GM11168 (cell line): Measurements from ENCODE around the gene ZFYVE19.

Experiments
- in situ Hi-C: fragments of 300-500 bp; cut with MboI; formaldehyde crosslinking; loops from one replicate; pipeline ENCODE4 v1.12.0; 2022; ENCODE audit warnings: low sequenced_read_pairs; ENCODE audit not compliant: unreplicated experiment

The ZFYVE19 gene

DNA sequence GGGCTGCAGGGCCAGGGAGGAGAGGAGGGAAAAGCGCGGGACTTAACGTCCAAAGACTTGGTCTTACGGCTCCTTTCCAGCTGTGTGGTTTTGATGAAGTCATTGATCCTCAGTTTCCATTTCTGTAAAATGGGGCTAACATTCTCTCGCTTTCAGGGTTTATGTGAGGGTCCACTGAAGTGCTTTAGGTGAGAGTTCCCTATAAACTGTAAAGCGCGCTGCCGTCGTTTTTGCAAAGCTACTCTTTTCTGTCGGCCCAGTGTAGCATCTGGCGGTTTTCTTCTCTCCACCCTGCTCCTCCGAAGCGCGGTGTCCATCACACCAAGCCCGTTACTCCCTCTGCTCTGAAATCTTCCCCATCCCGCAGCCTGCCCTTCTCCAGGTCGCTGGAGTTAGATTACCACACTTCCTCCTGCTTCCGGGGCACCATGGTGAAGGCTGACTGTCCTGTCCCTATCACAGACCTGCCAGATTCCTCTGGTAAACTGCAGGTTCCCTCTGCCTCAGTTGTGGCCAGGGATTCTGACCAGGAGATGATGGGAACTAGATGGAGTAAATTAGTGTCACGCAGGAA is 1.1 kb downstream of the ZFYVE19 start:
- in situ Hi-C loops = no loop called here

DNA sequence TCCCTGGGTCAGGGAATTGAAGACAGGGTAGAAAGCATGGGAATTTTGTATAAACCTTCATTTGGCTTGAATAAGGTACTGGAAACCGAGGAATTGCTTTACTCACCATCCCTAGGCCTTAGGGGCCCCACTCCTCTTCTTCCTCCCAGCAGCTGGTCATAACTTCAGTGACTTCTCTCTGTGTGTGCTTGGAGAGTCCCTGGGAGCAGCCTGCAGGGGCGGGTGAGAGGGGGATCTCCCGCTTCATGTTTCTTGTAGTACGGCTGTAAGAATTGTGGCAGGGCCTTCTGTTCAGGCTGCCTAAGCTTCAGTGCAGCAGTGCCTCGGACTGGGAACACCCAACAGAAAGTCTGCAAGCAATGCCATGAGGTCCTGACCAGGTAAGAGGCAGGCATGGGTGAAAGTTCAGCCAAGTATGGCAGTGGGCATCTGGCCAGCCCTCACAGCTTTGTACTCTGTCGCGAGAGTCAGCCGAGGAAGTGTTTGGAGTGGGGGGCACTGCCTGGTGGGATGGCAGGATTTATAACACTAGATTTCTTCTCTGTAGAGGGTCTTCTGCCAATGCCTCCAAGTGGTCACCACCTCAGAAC is 2.1 kb downstream of the ZFYVE19 start:
- in situ Hi-C loops = no loop called here

DNA sequence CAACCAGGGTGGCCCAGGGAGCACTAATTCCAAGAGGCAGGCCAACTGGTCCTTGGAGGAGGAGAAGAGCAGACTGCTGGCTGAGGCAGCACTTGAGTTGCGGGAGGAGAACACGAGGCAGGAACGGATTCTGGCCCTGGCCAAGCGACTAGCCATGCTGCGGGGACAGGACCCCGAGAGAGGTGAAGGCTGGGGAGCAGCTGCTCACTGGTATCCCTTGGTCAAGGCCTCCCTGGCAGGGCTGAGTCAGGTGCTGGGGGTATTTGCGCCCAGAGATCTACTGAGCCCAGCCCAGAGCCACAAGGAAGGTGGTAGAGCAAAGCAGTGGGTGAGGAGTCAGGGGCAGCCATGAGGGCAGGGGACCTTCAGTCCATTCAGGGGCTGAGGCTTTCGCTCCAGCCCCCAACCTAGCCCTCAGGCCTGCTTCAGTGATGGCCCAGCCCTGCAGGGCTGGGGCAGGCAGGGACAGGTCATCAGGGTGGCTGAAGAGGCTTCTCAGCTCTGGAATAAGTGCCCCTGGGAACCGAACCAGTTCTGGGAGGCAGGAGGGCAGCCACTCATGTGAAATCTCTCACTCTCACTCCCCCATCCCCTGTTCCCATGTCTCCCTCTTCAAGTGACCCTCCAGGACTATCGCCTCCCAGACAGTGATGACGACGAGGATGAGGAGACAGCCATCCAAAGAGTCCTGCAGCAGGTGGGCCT is 6.0 kb downstream of the ZFYVE19 start:
- in situ Hi-C loops = no loop called here

- in situ Hi-C loops = no loop called here
Observed at GRCh38 chr15:40815042-40815698, 8.3 kb downstream of the ZFYVE19 start.

GRCh38 chr15:40819048-40819447 is 12.2 kb downstream of the ZFYVE19 start:
- in situ Hi-C loops = no loop called here

GRCh38 chr15:40821195-40821594 is 14.3 kb downstream of the ZFYVE19 start:
- in situ Hi-C loops = no loop called here

- in situ Hi-C loops = no loop called here
Observed at GRCh38 chr15:40823572-40824343, 16.9 kb downstream of the ZFYVE19 start.

DNA sequence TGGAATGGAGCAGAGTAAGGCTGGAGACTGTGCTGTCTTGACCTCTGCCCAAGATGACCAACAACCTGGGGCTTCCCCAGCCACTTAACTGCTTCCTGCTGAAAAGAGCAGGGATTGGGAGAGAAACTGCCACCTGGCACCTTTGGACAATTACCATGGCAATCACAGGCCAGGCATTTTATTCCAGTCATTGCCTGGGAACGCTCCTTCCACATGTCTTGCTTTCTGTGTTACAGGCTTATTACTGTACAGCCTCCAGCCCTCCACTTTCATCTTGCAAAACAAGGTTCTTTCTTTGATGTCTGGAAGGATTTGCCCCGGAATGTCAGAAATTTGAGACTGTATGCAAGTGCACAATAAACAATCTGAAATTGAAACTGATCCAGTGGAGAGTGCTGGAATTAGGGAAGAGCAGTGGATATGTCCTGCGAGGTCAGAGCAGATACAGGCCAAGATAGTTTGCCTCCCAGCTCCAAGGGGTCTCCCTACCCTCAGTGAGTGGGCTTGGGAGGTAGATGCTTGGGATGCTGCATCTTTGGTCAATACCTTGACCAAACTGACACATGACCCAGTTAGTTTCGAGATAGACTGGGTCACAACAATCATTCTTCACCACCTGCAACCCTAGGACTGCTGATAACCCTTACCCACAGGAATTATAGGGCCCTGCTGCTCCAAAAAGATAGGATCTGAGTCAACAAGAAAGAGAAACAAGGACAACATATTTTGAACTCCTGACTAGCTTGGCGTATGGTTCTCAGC is 19.0 kb downstream of the ZFYVE19 start:
- in situ Hi-C loops = no loop called here

DNA sequence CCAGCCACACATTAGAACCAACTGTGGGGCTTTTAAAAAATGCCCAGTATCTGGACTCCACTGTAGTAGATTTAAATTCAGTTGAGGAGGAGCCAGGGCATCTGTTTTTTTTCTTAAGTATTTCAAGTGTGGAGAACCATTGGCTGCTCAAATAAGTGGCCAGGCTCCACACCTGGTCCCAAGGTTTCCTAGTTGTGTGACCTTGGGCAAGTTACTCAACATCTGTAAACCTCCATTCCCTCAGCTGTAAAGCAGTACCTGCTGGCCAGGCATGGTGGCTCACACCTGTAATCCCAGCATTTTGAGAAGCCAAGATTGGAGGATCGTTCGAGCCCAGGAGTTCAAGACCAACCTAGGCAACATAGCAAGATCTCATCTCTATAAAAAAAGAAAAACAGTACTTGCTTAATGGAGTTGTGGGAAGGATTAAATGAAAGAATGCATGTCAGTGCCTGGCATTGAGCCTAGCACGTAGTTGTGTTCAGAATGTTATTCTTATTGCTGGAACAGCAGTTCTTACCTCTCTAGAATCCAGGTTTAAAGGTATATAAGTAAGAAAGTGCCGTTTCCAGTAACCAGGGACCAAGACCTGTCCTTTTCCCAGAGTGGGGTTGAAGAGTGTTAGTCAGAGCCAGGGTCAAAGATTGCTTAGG is 19.7 kb downstream of the ZFYVE19 start:
- in situ Hi-C loops = no loop called here

DNA sequence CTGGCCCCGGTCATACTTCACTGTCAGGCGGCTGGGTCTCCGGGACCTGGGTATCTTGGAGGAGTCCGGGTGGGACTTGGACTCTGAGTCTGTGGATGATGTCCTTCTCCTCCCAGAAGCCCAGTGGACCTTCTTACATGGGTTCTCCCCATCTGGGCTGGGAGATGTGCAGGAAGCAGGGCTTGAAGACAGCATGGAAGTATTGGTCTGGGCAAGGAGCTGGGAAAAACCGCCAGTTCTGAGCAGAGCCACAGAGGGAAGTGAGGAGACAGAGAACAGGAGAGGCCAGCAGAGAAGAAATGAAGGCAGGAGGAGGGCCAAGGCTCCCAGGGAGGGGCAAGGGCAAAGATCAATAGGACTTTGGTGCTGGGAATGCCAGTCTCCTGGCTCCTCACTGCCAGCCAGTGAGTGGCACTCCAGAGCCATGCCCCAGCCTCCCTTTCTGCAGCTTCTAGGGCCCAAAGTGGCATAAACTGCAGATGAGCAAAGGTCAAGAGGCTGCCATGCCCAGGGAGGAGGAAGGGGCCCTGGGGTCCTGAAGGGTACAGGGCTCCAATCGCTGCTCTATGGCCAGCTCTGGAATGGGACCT is 21.7 kb downstream of the ZFYVE19 start, which contains the start of gene PPP1R14D:
Gene PPP1R14D (minus strand): TSS at position 262 of the 590 bp plus-strand sequence. CDS start 67 bp downstream, at position 195.
- in situ Hi-C loops = no loop called here

DNA sequence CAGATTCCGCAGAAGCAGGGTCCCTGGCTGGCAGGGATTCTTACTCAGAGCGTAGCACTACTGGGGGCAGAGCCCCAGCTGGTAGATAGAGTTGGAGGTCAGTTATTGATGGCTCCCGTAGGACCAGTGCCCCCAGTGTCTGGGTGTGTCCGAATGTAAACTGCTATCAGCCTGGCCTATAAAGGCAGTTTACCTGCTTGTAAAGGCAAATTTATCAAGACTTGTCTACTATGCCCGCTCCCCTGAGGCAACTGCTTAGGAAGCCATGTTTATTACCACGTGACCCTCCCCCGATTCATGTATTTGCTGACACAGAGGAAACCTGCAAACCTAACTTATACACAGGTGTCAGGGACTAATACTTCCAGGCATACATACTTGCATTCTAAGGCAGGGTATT is 22.2 kb downstream of the ZFYVE19 start:
- in situ Hi-C loops = no loop called here

GRCh38 chr15:40830884-40831283 is 24.0 kb downstream of the ZFYVE19 start:
- in situ Hi-C loops = no loop called here

- in situ Hi-C loops = no loop called here
Observed at GRCh38 chr15:40831861-40832260, 25.0 kb downstream of the ZFYVE19 start.

DNA sequence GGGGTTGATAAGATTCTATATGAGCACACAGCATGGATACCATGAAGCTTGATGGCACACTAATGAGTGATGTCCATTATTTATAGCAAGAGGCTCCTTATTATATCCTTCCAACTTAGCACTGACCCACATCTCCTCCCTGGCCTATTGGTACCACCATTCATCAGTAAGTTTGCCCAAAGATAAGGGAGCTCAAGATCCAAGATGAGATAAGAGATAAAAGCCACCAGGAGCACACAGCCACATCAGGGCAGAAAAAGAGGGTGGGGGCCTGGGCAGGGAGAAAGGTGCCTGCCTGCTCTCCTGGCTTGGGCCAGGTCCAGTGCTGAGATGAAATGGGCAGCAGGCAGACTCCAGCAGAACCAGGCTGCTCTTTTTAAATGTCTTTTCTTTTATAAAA is 26.0 kb downstream of the ZFYVE19 start:
- in situ Hi-C loops = no loop called here

- in situ Hi-C loops = no loop called here
Observed at GRCh38 chr15:40836020-40836419, 29.1 kb downstream of the ZFYVE19 start.

DNA sequence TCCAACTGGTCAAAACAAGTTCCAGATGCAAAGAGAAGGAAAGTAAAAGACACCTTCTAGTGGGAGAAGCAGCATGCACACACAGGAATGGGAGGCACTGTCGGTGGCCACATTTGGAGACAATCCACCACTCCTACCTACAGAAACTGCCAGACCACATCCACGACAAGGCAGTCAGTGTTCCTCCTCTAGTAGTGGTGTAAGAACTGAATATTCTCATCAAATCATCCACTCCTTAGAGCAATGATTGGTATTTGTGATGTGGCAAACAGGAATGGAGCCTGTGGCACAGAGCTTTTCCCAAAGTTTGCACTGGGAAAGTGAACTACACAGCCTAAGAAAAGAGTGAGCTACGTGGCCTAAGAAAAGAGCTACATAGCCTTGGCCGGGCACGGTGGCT is 31.9 kb downstream of the ZFYVE19 start:
- in situ Hi-C loops = no loop called here

- in situ Hi-C loops = no loop called here
Observed at GRCh38 chr15:40841741-40842140, 34.9 kb downstream of the ZFYVE19 start.

DNA sequence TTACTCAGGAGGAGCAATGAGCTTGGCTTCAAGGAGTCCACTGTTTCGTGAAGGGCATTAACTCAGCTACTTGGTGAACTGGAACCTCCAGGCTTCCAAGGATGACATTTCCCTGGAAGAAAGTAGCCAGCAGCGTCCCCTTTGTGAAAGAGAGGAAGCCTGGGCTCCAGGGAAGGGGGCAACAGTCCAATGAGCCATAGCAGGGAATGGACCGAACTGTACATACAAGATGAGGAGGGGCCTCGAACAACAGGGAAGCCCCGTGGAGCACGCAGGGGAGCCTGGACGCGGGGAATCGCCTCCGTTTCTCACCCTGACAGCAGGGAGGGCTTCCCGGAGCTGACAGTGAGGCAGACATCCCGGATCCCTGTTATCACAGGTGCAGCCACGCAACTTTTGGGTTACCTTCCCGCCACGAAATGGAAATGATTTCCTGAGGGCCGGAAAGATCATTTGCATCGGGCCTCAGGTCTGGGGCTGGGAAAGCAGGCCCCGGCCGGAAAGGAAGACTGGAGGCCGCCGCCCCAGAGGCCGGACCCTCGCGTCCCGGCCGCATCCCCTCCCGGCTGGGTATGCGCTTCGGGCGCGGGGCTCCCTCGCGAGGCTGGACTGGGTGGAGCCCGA is 36.5 kb downstream of the ZFYVE19 start:
- in situ Hi-C loops = no loop called here
